Pancreas (tissue), 10 donors: ENCODE data around the gene OR4C6. TPM values are rescaled to one million over a fixed set of nuclear protein-coding genes. Genes with fewer than 3 reads are reported as not detected.
A peak's percentile ranks its signal among the peaks of the same experiment; 100 is the strongest.

ENCODE experiments used
- ATAC-seq, 4 donors: fragments of 200-7000 bp; cut with Tn5 transposase; one replicate each; pipeline versions ENCODE4 v1.8.0 to v1.9.1; 2020; ENCODE audit warnings: mild to moderate bottlenecking in 4 of 4, moderate library complexity in 4 of 4
- DNase-seq, 6 donors: peaks; one replicate each; pipeline ENCODE4 v3.0.0-alpha.2; 2020
- FAIRE-seq: peaks from 2 replicates; lab custom pipeline; 2012; peaks lifted over from hg19 to GRCh38; lab: Jason Lieb, UNC
- H3K27ac ChIP-seq, 4 donors: fragments of 200-600 bp; sonication (generic); 1 replicate in 3 of 4; 2 replicates in 1 of 4; pipeline versions ENCODE4 v1.5.0 to v1.8.0; 2020
- H3K27me3 ChIP-seq, 4 donors: fragments of 200-600 bp; one replicate each; pipeline ENCODE4 v1.8.0; 2021
- H3K36me3 ChIP-seq, 3 donors: fragments of 200-600 bp; sonication (generic) in 1 of 3; one replicate each; pipeline versions ENCODE4 v1.5.0 to v1.8.0; 2020 to 2021
- H3K4me1 ChIP-seq, 3 donors: fragments of 200-600 bp; one replicate each; pipeline ENCODE4 v1.8.0; 2021
- H3K4me3 ChIP-seq, 4 donors: fragments of 200-600 bp; sonication (generic) in 2 of 4; one replicate each; pipeline versions ENCODE4 v1.5.0 to v1.8.0; 2020 to 2021
- H3K9me3 ChIP-seq, 4 donors: fragments of 200-600 bp; one replicate each; pipeline ENCODE4 v1.8.0; 2021
- WGBS, 2 donors: extraction: QIAGEN DNeasy Blood & Tissue Kit; methylation state at CpG; one replicate each; pipeline ENCODE4 v1.1.7; 2013; 5-methylcytosine and 5-hydroxymethylcytosine counted together
- intact Hi-C, 3 donors: fragments of 100-400 bp; cut with DNase I; formaldehyde crosslinking; loops; one replicate each; pipeline versions ENCODE4 v1.11.1 to v1.14.2; 2022
- polyA plus RNA-seq, 2 donors: library from polyadenylated mRNA; stranded (reverse); fragments of 200-250 nt; gene quantifications; one replicate each; pipeline ENCODE4 v1.2.3, GENCODE V29; 2013
- total RNA-seq, 6 donors: library from RNA; stranded (reverse); fragmentation: NEBNext Ultra II Directional in 4 of 6; extraction: Animal tissue kit (Norgen Biotek cat#: 25700) in 4 of 6; gene quantifications; one replicate each; pipeline versions ENCODE4 v1.2.1 to v1.2.4, GENCODE V29; 2021 to 2023
- TF ChIP-seq, protein P1 (sequence below), 4 donors: fragments of 200-600 bp; sonication (generic) in 3 of 4; IDR thresholded peaks; one replicate each; pipeline versions ENCODE4 v1.5.0 to v1.8.0; 2021; ENCODE audit warnings: antibody characterized with exemption in 4 of 4
- donor health status: healthy with polysubstance abuse.
- donor health status: DM: no; HTN: no; CAD: no; lungs with moderate emphysema.
- donor health status: DM: no; HTN: no; CAD: no.
- donor health status: control.
- donor health status: control.
- donor health status: Bipolar disorder and iron deficiency.
- donor health status: DM: yes; HTN: yes; CAD: no.
- donor health status: DM: no; HTN: no; CAD: no.
- donor health status: DM: no; HTN: no; CAD: no.
- donor health status: DM: yes; HTN: yes; CAD: no.

OR4C6 gene
- total and polyA plus RNA-seq, 8 donors = not detected

DNA sequence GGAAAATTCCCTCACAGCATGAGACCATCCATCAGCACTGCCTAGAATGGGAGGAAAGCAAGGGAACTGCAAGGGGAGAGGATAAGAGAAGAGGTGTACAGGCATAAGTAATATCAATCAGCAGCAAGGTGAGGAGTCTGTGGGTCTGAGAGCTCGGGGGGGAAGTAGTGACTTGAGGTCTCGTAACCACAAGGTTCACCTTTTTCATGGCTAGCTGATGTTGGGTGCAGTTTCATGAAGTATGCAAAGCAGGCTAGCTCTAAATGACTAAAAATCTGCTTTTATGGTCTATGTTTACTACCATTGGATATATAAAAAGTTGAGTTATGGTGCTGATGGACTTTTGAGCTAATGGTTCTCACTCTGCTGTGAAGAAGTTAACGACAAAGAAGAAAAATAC is 35.8 kb downstream of the OR4C6 start:
- TF ChIP-seq, protein P1, sequence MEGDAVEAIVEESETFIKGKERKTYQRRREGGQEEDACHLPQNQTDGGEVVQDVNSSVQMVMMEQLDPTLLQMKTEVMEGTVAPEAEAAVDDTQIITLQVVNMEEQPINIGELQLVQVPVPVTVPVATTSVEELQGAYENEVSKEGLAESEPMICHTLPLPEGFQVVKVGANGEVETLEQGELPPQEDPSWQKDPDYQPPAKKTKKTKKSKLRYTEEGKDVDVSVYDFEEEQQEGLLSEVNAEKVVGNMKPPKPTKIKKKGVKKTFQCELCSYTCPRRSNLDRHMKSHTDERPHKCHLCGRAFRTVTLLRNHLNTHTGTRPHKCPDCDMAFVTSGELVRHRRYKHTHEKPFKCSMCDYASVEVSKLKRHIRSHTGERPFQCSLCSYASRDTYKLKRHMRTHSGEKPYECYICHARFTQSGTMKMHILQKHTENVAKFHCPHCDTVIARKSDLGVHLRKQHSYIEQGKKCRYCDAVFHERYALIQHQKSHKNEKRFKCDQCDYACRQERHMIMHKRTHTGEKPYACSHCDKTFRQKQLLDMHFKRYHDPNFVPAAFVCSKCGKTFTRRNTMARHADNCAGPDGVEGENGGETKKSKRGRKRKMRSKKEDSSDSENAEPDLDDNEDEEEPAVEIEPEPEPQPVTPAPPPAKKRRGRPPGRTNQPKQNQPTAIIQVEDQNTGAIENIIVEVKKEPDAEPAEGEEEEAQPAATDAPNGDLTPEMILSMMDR (IDR thresholded peaks at IDR 0.05) = no peak
- ATAC-seq = no peak
- FAIRE-seq = no peak
- no peaks in the 10 kb centered on the region for H3K9me3 ChIP-seq
- intact Hi-C loops = no loop called here
- DNase-seq = no peak
- 62 to 73% methylated on average over 3 of the region's 3 CpGs for WGBS, 2 donors
- no peaks in the 10 kb centered on the region for H3K36me3 ChIP-seq
- no peaks in the 10 kb centered on the region for H3K27me3 ChIP-seq
- no peak overlapping the region for H3K4me3 ChIP-seq
- H3K4me1 ChIP-seq = no peaks in the 10 kb centered on the region
- H3K27ac ChIP-seq = no peak overlapping the region

DNA sequence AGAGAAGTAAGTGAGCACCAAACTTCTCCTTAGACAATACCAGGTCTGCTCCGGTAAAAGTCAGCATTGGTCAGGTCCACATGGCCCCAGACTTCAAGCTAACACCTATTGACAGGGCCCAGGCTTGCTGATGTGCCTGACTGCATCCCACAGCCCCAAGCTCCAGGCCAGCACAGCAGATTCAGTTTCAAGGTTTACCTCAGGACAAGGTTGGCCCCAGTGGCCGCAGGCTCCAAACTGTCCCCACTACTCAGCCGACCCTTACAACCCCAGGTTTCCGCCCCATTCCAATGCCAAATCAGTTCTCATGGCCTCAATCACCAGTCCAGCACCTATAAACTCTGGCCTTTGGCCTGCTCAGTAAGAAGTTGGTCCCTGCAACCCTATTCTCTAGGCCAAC is 39.4 kb downstream of the OR4C6 start:
- no peaks in the 10 kb centered on the region for H3K27me3 ChIP-seq
- no peaks in the 10 kb centered on the region for H3K4me1 ChIP-seq
- H3K4me3 ChIP-seq = no peak overlapping the region
- no peaks in the 10 kb centered on the region for H3K9me3 ChIP-seq
- intact Hi-C loops = no loop called here
- DNase-seq = peak in 1 of 6 donors; percentile 7
- no peaks in the 10 kb centered on the region for H3K36me3 ChIP-seq
- no peak for FAIRE-seq
- TF ChIP-seq, protein P1 (IDR thresholded peaks at IDR 0.05) = no peak
- ATAC-seq = no peak
- 59 to 65% methylated on average over 4 of the region's 4 CpGs for WGBS, 2 donors
- no peak overlapping the region for H3K27ac ChIP-seq

DNA sequence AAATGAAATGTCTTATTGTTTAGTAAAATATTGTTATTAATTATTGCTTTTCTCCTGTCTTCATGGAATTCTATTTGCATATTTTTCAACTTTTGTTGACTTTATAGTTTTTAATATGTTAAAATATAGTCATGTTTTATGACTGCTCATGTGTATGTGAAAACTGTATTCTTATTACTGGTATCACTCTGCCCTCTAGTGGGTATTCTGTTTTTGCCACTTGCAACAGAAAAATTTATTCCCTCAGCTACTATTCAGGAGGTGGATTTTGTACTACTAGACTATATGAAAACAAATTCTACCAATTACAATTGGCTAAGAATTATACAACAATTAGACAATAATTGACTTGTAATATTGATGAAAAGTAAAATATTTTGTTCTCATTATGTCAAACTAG is 45.0 kb downstream of the OR4C6 start:
- TF ChIP-seq, protein P1 (IDR thresholded peaks at IDR 0.05) = peak in 2 of 4 donors; percentile 21 to 28
- H3K27ac ChIP-seq = no peak overlapping the region
- no peaks in the 10 kb centered on the region for H3K9me3 ChIP-seq
- H3K36me3 ChIP-seq = no peaks in the 10 kb centered on the region
- no peak for ATAC-seq
- no peaks in the 10 kb centered on the region for H3K4me1 ChIP-seq
- FAIRE-seq = peak; percentile 45
- no peak overlapping the region for H3K4me3 ChIP-seq
- DNase-seq = no peak
- peaks cover 0 to 3% (median 0%) of the 10 kb centered on the region in 4 donors for H3K27me3 ChIP-seq
- intact Hi-C loops = no loop called here

DNA sequence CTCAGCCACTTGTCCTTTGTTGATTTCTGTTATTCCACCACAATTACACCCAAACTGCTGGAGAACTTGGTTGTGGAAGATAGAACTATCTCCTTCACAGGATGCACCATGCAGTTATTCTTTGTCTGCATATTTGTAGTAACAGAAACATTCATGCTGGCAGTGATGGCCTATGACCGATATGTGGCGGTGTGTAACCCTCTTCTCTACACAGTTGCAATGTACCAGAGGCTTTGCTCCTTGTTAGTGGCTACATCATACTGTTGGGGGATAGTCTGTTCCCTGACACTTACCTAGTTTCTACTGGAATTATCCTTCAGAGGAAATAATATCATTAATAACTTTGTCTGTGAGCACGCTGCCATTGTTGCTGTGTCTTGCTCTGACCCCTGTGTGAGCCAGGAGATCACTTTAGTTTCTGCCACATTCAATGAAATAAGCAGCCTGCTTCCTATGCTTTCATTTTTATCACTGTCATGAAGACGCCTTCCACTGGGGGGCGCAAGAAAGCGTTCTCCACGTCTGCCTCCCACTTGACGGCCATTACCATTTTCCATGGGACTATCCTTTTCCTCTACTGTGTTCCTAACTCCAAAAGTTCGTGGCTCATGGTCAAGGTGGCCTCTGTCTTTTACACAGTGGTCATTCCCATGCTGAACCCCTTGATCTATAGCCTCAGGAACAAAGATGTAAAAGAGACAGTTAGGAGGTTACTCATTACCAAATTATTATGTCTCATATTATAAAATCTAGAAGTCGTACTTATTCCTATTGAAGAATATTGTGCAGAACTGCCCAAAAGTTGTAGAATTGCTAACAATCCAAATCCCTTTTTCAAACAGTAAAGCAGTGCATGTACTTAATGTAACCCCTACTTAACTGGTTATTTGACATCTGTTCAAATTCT is 53.2 kb downstream of the OR4C6 start:
- Histone ChIP-seq H3K27me3 (no peaks in the 10 kb centered on the region), H3K4me3 (no peak overlapping the region), H3K27ac (no peak overlapping the region), H3K9me3 (no peaks in the 10 kb centered on the region), H3K4me1 (no peaks in the 10 kb centered on the region), H3K36me3 (no peaks in the 10 kb centered on the region)
- ATAC-seq = no peak
- TF ChIP-seq, protein P1 (IDR thresholded peaks at IDR 0.05) = no peak
- intact Hi-C loops = no loop called here
- 16 to 20% methylated on average over 10 of the region's 10 CpGs for WGBS, 2 donors
- no peak for DNase-seq
- no peak for FAIRE-seq

Other genes with a start within 250 kb of the OR4C6 start
- not detected for gene OR4C15, start 107.7 kb upstream of the OR4C6 start, total RNA-seq
- not detected for gene OR4C15, start 107.7 kb upstream of the OR4C6 start, polyA plus RNA-seq
- gene OR4C16, start 90.1 kb upstream of the OR4C6 start, total RNA-seq = not detected
- not detected for gene OR4C16, start 90.1 kb upstream of the OR4C6 start, polyA plus RNA-seq
- not detected for gene OR4C11, start 54.6 kb upstream of the OR4C6 start, total RNA-seq
- gene OR4C11, start 54.6 kb upstream of the OR4C6 start, polyA plus RNA-seq = not detected
- not detected for gene OR4P4, start 27.1 kb upstream of the OR4C6 start, total RNA-seq
- gene OR4P4, start 27.1 kb upstream of the OR4C6 start, polyA plus RNA-seq = not detected
- gene OR4S2, start 13.9 kb upstream of the OR4C6 start, total RNA-seq = not detected
- not detected for gene OR4S2, start 13.9 kb upstream of the OR4C6 start, polyA plus RNA-seq
- gene OR5D13, start 111.2 kb downstream of the OR4C6 start, total RNA-seq = not detected
- gene OR5D13, start 111.2 kb downstream of the OR4C6 start, polyA plus RNA-seq = not detected
- not detected for gene OR5D14, start 133.4 kb downstream of the OR4C6 start, total RNA-seq
- not detected for gene OR5D14, start 133.4 kb downstream of the OR4C6 start, polyA plus RNA-seq
- gene OR5L1, start 149.2 kb downstream of the OR4C6 start, total RNA-seq = not detected
- gene OR5L1, start 149.2 kb downstream of the OR4C6 start, polyA plus RNA-seq = not detected
- not detected for gene OR5D18, start 157.4 kb downstream of the OR4C6 start, total RNA-seq
- gene OR5D18, start 157.4 kb downstream of the OR4C6 start, polyA plus RNA-seq = not detected
- not detected for gene OR5L2, start 165.0 kb downstream of the OR4C6 start, total RNA-seq
- gene OR5L2, start 165.0 kb downstream of the OR4C6 start, polyA plus RNA-seq = not detected
- not detected for gene OR5D16, start 176.6 kb downstream of the OR4C6 start, total RNA-seq
- gene OR5D16, start 176.6 kb downstream of the OR4C6 start, polyA plus RNA-seq = not detected
- not detected for gene TRIM51, start 221.1 kb downstream of the OR4C6 start, total RNA-seq
- gene TRIM51, start 221.1 kb downstream of the OR4C6 start, polyA plus RNA-seq = not detected